WI38 (cell line): Measurements from ENCODE around the gene STYK1.
"Not testable (repeated sequence)": the region's sequence is repeated elsewhere in the genome, so short reads cannot be mapped to it uniquely, and the experiment has no call there.

Experiments used
- H3K4me3 ChIP-seq: 2 replicates; pipeline ENCODE4 v1.5.1; 2011; ENCODE audit warnings: low read depth, mild to moderate bottlenecking, control low read depth, low read length
- TF ChIP-seq, protein P1 (sequence below): IDR thresholded peaks from 2 replicates; pipeline ENCODE4 v1.5.1; 2012; ENCODE audit warnings: low read depth, mild to moderate bottlenecking, control low read depth, low read length

Gene STYK1

DNA sequence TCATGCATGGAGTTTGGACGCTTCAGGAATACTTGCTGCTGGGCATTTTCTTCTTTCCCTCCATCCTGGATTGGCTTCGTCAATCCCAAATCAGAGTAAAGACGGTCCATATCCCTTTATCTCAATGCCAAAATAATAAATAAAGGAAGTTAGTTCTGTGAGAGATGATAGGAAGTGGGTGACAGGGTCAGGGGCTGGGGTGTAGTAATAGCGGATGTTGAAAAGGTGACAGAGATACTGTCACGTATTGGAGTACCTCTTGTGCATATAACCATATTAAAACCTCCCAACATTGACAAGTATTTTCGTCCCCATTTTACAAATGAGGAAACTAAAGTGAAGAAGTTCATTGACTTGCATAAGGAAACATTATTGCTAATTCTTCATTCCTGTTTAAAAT lies 72.9 kb downstream of the STYK1 start:
- TF ChIP-seq, protein P1, sequence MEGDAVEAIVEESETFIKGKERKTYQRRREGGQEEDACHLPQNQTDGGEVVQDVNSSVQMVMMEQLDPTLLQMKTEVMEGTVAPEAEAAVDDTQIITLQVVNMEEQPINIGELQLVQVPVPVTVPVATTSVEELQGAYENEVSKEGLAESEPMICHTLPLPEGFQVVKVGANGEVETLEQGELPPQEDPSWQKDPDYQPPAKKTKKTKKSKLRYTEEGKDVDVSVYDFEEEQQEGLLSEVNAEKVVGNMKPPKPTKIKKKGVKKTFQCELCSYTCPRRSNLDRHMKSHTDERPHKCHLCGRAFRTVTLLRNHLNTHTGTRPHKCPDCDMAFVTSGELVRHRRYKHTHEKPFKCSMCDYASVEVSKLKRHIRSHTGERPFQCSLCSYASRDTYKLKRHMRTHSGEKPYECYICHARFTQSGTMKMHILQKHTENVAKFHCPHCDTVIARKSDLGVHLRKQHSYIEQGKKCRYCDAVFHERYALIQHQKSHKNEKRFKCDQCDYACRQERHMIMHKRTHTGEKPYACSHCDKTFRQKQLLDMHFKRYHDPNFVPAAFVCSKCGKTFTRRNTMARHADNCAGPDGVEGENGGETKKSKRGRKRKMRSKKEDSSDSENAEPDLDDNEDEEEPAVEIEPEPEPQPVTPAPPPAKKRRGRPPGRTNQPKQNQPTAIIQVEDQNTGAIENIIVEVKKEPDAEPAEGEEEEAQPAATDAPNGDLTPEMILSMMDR, result no peak

DNA sequence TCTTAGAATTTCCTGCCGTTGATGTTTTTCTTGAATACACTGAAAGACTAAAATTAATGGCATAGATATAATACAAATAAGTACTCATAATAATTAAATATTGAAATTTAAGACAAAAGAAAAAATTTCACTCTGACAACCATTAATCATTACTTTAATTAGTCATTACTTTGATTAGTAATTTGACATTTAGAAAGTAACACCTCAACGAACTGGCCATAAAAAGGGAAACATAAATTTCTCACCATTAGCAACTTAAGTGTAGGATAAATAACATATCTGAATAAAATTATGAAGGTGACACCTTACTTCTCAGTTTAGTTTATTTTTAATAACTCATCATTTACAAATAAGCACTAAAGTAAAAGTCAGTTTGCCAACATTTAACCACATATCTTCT lies 78.0 kb downstream of the STYK1 start:
- H3K4me3 ChIP-seq, result no peak overlapping the region
- TF ChIP-seq, protein P1, result no peak

More for the DNA sequence above, 72.9 kb downstream of the STYK1 start:
- H3K4me3 ChIP-seq, result no peak overlapping the region

DNA sequence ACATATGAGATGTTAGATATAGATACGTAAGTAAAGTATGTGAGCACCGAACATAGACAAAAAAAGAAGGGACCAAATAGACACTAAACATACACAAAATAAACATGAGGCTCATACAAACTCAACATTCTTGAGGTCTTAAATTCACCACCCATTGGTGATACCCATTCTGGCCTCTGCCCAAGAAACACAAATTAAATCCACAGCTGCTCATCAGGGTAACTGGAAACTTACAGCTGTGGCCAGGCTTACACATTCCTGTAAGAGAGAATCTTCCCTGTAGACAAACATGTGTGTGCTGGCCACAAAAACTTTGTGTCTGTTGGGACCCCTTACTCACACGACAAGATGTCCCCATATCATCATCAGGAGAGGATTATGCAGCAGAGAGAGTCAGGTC lies 82.9 kb downstream of the STYK1 start:
- TF ChIP-seq, protein P1, result no peak
- H3K4me3 ChIP-seq, result no peak overlapping the region

DNA sequence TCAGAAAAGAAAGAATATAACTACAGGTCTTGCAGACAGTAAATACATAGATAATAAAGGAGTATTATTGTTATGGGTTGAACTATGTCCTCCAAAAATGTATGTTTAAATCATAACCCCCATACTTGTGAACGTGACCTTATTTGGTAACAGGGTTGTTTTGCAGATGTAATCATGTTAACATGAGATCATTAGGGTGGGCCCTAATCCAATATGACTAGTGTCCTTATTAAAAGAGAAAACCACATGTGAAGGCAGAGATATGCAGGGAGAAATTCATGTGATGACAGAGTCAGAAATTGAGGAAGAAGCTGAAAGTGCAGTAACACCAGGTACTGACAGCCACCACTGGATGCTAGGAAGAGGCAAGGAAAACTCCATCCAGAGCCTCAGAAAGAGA lies 89.4 kb downstream of the STYK1 start:
- TF ChIP-seq, protein P1, result no peak
- H3K4me3 ChIP-seq, result no peak overlapping the region

DNA sequence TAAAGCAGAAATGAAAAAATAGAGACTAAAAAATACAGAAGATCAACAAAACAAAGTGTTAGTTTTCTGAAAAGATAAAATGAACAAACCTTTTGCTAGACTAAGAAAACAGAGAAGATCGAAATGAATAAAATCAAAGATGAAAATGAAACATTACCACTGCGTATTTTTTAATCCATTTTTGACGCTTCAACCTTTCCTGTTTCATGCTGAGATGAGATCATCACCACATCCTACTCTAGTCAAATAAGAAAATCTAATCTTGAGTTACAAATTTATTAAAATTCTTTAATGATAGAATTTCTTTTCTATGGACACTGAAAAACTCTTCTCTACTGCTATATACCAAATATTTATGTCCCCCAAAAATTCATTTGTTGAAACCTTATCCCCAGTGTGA lies 91.1 kb downstream of the STYK1 start:
- TF ChIP-seq, protein P1, result no peak

DNA sequence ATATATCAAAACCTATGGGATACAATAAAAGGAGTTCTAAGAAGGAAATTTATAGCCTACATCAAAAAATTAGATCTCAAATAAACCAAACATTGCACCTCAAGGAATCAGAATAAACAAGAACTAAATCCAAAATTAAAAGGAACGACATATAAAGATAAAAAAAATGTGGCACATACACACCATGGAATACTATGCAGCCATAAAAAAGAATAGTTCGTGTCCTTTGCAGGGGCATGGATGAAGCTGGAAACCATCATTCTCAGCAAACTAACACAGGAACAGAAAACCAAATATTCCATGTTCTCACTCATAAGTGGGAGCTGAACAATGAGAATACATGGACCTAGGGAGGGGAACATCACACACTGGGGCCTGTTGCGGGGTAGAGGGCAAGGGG lies 91.7 kb downstream of the STYK1 start:
- not testable (repeated sequence) for H3K4me3 ChIP-seq

More for the DNA sequence above, 91.1 kb downstream of the STYK1 start:
- H3K4me3 ChIP-seq, result no peak overlapping the region

DNA sequence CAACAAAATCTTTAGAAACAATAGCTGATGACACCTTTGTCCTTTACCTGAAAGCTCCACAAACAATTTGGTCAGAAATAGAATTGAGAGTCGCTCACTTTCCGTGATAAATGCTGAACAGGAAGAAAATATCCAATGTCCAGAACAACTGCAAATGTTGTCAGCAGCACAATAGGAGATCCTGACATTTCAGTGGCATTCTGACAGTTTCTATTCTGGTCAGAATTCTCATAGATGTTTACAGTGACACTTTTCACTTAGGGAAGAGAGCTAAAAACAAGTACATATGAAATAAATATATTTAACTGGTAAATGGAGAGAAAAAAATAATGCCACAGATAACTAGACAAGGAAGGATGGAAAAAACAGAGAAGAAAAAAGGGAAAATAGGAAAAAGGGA lies 99.5 kb downstream of the STYK1 start:
- H3K4me3 ChIP-seq, result no peak overlapping the region
- TF ChIP-seq, protein P1, result no peak

DNA sequence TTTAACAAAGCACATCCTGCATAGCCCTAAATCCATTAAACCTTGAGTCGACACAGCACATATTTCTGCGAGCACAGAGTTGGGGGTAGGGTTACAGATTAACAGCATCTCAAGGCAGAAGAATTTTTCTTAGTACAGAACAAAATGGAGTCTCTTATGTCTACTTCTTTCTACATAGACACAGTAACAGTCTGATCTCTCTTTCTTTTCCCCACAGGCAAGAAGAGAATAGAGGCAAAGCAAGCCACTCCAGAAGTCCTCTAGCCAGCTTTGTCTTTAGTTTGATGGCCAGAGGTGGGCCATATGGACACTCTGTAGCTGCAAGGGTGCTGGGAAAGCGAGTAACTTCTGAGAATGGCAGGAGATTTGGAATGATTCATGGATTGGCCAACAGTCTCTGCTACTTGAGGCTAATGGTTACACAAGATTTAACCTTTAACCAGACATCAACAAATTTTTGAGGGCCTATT lies 101.8 kb downstream of the STYK1 start:
- not testable (repeated sequence) for H3K4me3 ChIP-seq
